ENCODE measurements around the gene PARS2.

DNA sequence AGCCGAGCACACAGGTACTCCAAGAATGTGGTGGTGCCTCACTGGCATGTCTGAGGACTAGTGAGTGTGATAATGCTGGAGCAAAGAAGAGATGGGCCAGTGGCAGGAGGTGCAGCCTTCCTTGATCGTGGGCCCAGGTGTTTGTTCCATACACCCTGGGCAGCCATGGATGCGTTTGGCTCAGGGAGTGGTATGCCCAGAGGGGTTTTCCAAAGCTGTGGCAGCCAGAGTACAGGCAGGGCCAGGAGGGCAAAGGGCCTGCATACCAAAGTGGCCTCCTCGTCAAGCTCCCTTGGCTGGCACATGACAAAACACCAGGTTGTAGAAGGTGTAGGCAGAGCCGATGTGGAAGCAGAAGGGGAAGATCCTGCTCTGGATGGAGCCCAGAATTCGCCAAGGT lies 19.0 kb downstream of the PARS2 start:
- TF ChIP-seq POLR2A (IDR thresholded peaks at IDR 0.05; ENCODE audit: borderline replicate concordance, extremely low read depth, insufficient read depth, insufficient read length) (no peak), EZH2 (IDR thresholded peaks at IDR 0.05) (no peak), CEBPB (IDR thresholded peaks at IDR 0.05; ENCODE audit: low read depth) (no peak)
- TF ChIP-seq, protein P1, sequence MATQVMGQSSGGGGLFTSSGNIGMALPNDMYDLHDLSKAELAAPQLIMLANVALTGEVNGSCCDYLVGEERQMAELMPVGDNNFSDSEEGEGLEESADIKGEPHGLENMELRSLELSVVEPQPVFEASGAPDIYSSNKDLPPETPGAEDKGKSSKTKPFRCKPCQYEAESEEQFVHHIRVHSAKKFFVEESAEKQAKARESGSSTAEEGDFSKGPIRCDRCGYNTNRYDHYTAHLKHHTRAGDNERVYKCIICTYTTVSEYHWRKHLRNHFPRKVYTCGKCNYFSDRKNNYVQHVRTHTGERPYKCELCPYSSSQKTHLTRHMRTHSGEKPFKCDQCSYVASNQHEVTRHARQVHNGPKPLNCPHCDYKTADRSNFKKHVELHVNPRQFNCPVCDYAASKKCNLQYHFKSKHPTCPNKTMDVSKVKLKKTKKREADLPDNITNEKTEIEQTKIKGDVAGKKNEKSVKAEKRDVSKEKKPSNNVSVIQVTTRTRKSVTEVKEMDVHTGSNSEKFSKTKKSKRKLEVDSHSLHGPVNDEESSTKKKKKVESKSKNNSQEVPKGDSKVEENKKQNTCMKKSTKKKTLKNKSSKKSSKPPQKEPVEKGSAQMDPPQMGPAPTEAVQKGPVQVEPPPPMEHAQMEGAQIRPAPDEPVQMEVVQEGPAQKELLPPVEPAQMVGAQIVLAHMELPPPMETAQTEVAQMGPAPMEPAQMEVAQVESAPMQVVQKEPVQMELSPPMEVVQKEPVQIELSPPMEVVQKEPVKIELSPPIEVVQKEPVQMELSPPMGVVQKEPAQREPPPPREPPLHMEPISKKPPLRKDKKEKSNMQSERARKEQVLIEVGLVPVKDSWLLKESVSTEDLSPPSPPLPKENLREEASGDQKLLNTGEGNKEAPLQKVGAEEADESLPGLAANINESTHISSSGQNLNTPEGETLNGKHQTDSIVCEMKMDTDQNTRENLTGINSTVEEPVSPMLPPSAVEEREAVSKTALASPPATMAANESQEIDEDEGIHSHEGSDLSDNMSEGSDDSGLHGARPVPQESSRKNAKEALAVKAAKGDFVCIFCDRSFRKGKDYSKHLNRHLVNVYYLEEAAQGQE (IDR thresholded peaks at IDR 0.05; ENCODE audit: low read depth), result no peak
- TF ChIP-seq, protein P2, sequence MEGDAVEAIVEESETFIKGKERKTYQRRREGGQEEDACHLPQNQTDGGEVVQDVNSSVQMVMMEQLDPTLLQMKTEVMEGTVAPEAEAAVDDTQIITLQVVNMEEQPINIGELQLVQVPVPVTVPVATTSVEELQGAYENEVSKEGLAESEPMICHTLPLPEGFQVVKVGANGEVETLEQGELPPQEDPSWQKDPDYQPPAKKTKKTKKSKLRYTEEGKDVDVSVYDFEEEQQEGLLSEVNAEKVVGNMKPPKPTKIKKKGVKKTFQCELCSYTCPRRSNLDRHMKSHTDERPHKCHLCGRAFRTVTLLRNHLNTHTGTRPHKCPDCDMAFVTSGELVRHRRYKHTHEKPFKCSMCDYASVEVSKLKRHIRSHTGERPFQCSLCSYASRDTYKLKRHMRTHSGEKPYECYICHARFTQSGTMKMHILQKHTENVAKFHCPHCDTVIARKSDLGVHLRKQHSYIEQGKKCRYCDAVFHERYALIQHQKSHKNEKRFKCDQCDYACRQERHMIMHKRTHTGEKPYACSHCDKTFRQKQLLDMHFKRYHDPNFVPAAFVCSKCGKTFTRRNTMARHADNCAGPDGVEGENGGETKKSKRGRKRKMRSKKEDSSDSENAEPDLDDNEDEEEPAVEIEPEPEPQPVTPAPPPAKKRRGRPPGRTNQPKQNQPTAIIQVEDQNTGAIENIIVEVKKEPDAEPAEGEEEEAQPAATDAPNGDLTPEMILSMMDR (IDR thresholded peaks at IDR 0.05 in 2 of 3, conservative IDR thresholded peaks at IDR 0.05 in 1 of 3; ENCODE audit: borderline replicate concordance in 1 of 3, insufficient read depth in 1 of 3, low read depth in 2 of 3, low read length in 2 of 3), result no peak
